Fibroblast of the conjunctiva (primary cell): ENCODE measurements around the gene KREMEN1.

Source experiments
- DNase-seq: peaks from one replicate; pipeline ENCODE4 v3.0.0-alpha.2; 2010; ENCODE audit warnings: low read depth

Gene KREMEN1

GRCh38 chr22:29190051-29190450, 117.2 kb downstream of the KREMEN1 start:
- DNase-seq = no peak

GRCh38 chr22:29190918-29191317, 118.1 kb downstream of the KREMEN1 start:
- DNase-seq = no peak

- no peak for DNase-seq
Observed at GRCh38 chr22:29193021-29193420, 120.2 kb downstream of the KREMEN1 start.

GRCh38 chr22:29194184-29194583, 121.3 kb downstream of the KREMEN1 start:
- DNase-seq = no peak

- DNase-seq = no peak
Observed at GRCh38 chr22:29195118-29195963, 122.5 kb downstream of the KREMEN1 start.

GRCh38 chr22:29195964-29196666, 123.3 kb downstream of the KREMEN1 start:
- no peak for DNase-seq

GRCh38 chr22:29197096-29197495, 124.3 kb downstream of the KREMEN1 start:
- DNase-seq = no peak

- DNase-seq = no peak
Observed at GRCh38 chr22:29198240-29198639, 125.4 kb downstream of the KREMEN1 start.

GRCh38 chr22:29199702-29200400, 127.0 kb downstream of the KREMEN1 start:
- DNase-seq = no peak

- no peak for DNase-seq
Observed at GRCh38 chr22:29200901-29201300, 128.1 kb downstream of the KREMEN1 start.

- DNase-seq = no peak
Observed at GRCh38 chr22:29201782-29202181, 128.9 kb downstream of the KREMEN1 start.

GRCh38 chr22:29202212-29203192, 129.7 kb downstream of the KREMEN1 start:
- peak; percentile 8 for DNase-seq

GRCh38 chr22:29203488-29204454, 130.9 kb downstream of the KREMEN1 start:
- DNase-seq = no peak

GRCh38 chr22:29204455-29205183, 131.8 kb downstream of the KREMEN1 start:
- DNase-seq = no peak

- DNase-seq = no peak
Observed at GRCh38 chr22:29205252-29205593, 132.4 kb downstream of the KREMEN1 start.

- no peak for DNase-seq
Observed at GRCh38 chr22:29205594-29206371, 132.9 kb downstream of the KREMEN1 start, which contains the start of gene EMID1. Gene EMID1 (plus strand): TSS chr22:29205896. CDS start chr22:29206039, 143 bp downstream.

GRCh38 chr22:29206372-29207242, 133.8 kb downstream of the KREMEN1 start:
- no peak for DNase-seq

GRCh38 chr22:29207243-29207550, 134.4 kb downstream of the KREMEN1 start:
- no peak for DNase-seq
